GM15510 (cell line): ENCODE data around the gene CORO7.
A peak's percentile ranks its signal among the peaks of the same experiment; 100 is the strongest.

Source experiments
- POLR2A ChIP-seq: IDR thresholded peaks from 3 replicates; pipeline ENCODE4 v1.6.1; 2011; ENCODE audit warnings: borderline replicate concordance; ENCODE audit not compliant: insufficient read length; ENCODE audit errors: extremely low read depth

CORO7 gene

DNA sequence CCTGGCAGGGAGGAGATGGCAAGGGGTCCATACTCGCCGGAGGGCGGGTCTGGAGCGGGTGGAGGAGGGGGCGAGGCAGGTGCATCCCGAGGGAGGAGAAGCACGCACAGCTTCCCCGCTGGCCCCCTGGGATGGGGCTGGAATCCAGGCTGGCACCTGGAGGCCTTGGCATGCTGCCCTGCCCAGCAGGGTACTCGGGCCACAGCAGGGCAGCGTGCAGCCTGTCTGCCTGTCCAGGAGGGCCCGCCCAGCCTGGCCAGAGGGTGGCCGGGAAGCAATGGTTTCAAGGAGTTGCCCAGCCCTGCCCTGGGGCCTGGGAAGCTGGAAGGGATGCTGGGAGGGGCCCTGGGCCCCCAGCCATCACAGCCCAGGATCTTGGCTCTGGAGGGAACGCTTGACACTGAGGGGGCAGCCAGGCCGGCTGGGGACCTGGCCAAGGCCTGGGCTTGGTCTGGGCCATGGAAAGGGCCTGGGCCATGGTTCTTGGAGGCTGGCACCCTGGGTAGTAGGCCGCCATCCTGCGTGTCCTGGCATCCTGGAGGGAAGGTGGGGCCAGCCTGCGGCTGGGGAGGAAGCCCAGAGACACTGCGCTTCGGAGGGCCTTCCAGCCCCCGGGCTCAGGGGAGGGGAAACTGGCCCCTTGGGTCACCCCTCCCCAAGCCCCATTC lies 99.4 kb downstream of the CORO7 start:
- no peak for TF ChIP-seq POLR2A

GRCh38 chr16:4316108-4316863 lies 100.1 kb downstream of the CORO7 start:
- no peak for TF ChIP-seq POLR2A

- TF ChIP-seq POLR2A = no peak
Observed at GRCh38 chr16:4315186-4316107, 100.9 kb downstream of the CORO7 start, which contains the start of gene GLIS2. GLIS2 (plus strand) TSS chr16:4316067; CDS start chr16:4332281, 16,214 bp downstream.

DNA sequence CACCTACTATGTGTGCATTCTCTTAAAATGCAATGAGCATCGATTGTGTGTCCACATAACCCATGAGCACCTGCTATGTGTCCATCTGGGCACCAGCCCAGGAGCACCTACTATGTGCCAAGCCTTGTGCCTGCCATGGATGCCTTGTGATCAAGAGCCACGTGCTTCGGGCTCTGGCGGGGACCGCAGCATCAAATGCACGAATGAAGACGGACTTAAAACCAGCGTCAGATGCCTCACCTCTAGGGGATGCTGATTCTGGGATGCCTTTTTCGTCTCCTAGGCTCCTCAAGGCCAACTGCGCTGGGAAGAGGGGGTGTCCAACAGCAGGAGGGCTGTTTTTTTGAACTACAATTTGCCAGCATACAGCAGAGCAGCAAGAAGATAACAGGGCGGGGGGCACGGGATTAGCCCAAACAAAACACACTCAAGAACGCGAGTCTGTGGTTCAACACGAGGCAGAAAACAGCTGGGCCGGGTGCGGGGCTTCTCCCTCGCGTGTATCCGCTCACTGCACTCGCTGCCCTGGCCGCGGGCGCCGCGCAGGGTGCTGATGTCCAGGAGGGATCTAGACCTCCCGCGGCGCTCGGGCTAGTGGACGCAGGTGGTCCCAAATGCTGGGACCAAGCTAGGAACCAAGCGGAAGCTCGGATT lies 101.7 kb downstream of the CORO7 start:
- TF ChIP-seq POLR2A = no peak

DNA sequence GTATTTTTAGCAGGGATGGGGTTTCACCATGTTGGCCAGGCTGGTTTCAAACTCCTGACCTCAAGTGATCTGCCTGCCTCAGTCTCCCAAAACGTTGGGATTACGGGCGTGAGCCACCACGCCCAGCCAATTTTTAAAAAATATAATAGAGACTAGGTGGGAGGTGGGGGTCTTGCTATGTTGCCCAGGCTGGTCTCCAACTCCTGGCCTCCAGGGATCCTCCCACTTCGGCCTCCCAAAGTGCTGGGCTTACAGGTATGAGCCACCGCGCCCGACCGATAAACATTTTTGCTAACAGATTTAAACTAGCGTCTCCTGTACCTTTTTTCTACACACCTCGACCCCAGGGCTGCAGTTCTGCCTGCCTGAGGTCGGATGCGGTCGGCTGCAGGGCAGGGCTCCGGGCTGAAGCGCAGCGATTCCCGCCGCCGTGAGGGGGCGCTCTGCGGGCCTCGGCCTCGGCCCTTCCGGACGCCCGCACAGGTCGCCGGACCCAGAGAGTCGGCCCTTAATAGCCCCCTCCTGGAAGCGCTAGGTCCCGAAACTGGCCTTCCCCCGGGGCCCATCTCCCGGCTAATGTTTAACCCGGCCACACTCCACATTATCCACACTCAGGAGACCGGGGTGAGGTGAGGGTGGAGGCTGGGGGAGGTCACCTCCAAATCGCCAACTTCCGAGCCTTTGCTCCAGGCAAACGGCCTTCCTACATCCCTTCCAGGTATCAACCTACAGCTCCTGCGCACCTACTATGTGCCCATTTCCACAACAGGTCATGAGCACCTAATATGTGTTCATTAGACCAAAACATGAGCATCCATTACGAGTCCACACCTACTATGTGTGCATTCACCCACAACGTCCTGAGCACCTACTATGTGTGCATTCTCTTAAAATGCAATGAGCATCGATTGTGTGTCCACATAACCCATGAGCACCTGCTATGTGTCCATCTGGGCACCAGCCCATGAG lies 102.5 kb downstream of the CORO7 start:
- no peak for TF ChIP-seq POLR2A

DNA sequence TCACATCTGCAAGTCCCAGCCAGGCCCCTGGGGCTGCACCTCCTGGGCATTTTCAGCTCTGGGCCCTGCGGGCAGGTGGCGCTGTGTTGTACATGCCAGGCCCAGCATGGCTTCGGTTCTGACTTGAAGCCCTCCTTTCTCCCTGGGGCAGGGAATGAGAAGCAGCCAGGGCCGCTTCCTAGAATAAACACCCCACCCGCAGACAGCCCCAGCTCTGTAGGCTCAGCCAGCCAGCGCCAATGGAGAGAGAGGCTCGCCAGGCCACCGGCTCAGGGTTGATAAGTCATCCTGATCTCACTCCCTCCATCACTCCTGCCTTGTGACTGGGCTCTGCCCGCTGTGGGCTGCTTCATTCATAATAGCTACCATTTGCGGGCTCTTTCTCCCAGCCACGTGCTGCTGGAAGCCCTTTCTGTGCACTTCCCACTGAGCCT lies 106.5 kb downstream of the CORO7 start:
- TF ChIP-seq POLR2A = no peak

DNA sequence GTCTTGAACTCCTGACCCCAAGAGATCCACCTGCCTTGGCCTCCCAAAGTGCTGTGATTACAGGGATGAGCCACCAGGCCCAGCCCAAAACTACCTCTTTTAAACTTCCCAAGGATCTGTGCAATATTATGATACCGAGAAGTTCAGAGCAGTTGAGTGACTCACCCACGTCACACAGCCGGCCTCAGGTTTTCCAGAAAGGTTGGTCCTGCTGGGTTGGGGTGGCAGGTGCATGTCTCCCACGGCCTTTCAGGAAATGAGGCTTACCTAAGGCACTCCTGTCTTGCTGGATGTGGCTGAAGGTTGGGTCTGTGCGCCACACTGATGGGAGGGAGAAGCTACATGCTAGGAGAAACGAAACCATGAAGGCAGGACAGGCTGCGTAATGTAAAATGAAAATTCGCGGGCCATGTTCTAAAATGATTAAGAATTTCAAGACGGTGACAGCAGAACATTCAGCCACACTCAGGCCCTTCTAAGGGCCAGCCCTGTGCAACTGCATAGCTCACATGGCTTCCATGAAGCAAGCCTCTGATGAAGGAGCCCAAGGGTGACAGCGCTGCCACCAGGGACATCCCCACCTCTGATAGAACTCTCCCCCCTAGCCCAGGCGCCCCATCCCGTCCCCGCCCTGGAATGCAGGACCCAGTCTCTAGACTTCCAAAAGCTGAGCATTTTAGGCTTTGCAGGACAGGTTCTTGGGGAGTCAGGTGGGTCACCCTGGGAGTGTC lies 107.1 kb downstream of the CORO7 start:
- TF ChIP-seq POLR2A = no peak

DNA sequence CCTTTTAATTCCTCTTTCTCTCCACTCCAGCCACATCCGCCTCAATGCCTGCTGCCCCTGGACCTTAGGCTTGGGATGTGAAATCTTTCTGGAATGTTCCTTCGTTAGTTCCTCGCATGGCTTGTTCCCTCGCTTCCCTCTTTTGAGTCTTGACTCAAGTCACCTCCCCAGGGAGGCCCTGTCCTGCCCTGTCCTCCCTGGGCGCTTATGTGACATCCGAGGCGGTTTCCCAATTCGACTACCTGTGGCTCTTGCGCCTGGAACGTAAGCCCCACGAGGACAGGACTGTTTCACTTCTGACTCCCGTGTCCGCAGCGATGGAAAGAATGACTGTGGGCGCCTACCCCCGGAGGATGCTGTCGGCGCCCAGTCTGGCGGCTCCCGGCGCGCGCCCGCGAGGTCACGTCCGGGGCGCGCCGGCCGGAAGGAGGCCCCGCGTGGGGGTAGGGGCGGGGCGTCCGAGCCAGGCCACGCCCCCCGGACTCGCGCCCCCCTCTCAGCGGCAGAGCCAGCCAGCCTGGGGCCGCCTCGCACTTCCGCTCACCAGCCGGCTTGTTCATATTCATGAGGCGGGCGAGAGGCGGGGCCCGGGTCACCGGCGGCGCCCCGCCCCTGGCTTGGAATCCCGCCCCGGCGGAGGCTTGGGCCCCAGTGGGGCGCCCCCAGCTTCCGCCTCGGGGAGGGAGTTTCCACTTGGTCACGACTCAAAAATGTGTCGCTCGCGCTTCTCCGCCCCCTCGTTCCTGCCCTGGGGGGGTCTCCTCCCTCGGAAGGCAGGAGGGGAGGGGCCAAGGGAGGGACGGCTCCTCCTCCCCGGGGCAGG lies 109.0 kb downstream of the CORO7 start:
- TF ChIP-seq POLR2A = peak; percentile 84

DNA sequence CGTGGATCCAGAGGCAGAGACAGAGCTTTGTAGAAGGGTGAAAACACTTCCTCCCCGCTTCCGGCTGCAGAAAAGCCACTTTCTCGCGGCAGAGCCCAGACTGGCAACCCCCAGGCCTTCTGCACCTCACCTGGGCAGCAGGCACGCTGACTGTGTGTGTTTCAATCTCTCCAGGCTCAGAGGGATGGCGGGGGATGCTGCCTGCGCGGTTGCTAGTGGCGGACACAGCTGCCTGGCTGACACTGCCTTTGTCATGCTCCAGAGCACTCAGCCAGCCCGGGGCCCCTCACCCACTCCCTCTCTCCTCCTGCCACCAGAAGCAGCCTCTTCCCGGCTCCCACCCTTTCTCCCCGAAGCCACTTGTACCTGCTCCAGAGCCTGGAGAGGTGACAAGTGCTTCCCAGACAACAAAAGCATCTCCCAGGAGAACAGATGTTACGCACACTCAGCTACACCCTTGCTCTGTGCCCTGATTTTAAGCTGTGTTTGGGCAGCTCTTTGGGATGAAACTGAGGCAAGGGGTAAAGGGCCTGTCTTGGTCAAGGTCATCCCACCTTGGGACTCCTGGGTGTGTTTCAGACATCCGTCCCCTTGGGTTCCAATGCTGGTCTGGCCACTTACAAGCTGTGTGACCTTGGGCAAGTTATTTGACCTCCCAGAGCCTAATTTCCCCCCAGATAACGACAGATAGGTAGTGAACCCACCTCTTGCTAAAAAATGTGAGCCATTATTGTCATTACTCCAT lies 109.8 kb downstream of the CORO7 start:
- TF ChIP-seq POLR2A = no peak
